Activated CD4-positive, alpha-beta T cell treated with anti-CD3 and anti-CD28 coated beads, Interleukin-2, amount 50 U/mL, for 48 hours (primary cell): ENCODE measurements around the gene OR10T2.
"Not testable (repeated sequence)": the region's sequence is repeated elsewhere in the genome, so short reads cannot be mapped to it uniquely, and the experiment has no call there.

Experiments used
- DNase-seq, 2 experiments: peaks; one replicate each; pipeline ENCODE4 v3.0.0-alpha.2; 2020

OR10T2 gene, protein sequence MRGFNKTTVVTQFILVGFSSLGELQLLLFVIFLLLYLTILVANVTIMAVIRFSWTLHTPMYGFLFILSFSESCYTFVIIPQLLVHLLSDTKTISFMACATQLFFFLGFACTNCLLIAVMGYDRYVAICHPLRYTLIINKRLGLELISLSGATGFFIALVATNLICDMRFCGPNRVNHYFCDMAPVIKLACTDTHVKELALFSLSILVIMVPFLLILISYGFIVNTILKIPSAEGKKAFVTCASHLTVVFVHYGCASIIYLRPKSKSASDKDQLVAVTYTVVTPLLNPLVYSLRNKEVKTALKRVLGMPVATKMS

DNA sequence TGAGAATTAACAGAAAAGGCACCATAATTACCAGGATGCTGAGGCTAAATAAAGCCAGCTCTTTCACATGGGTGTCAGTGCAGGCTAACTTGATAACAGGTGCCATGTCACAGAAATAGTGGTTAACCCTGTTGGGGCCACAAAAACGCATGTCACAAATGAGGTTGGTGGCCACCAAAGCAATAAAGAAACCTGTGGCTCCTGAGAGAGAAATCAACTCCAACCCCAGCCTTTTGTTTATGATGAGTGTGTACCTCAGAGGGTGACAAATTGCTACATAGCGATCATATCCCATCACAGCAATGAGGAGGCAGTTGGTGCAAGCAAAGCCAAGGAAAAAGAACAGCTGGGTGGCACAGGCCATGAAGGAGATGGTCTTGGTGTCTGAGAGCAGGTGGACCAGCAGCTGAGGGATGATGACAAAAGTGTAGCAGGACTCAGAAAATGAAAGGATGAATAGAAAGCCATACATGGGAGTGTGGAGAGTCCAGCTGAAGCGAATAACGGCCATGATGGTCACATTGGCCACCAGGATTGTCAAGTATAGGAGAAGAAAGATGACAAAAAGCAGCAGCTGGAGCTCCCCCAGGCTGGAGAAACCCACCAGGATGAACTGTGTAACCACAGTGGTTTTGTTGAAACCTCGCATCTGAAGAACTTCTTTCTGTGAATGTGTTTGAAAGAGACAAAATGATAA is at the start of gene OR10T2:
TSS of gene OR10T2 (minus strand) at position 649 of the 697 bp plus-strand sequence. CDS start at position 649, 0 bp downstream.
- DNase-seq = no peak

DNA sequence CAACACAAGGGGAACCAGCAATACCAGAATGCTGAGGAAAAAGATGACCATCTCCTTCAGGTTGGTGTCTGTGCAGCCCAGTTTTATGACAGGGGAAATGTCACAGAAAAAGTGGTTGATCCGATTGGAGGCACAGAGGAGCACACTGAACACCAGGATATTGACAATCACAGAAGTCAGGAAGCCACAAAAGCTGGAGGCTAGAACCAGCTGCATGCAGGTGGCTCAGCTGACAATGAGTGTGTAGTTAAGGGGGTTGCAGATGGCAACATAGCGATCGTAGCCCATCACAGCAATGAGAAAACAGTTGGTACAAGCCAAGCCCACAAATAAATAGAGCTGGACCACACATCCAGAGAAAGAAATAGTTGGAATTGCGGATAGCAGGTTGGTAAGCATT is 46.1 kb upstream of the OR10T2 start:
- no peak for DNase-seq

DNA sequence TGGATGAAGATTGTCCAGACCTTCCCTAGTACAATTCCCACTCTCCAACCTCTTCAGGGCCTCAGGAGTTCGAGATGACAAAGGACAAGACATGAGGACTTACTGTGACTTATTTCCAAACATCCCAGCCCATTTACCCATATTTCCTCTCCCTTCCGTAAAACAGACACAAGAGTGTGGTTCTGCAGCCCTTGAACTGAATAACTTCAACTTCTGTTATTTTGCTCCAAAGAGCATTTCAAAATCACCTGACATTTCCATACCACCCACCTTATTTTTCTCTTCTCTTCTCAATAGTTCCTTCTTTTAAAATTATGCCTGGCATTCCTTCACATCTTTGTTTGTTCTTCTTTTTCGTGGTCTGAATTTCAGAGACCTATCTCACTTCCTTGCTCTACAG is 35.5 kb upstream of the OR10T2 start:
- no peak for DNase-seq

DNA sequence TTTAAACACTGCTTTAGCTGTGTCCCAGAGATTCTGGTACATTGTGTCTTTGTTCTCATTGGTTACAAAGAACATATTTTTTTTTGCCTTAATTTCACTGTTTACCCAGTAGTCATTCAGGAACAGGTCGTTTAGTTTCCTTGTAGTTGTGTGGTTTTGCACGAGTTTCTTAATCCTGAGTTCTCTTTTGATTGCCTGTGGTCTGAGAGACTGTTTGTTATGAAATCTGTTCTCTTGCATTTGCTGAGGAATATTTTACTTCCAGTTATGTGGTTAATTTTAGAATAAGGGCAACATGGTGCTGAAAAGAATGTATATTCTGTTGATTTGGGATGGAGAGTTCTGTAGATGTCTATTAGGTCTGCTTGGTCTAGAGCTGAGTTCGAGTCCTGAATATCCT is 30.9 kb upstream of the OR10T2 start:
- DNase-seq = not testable (repeated sequence)

DNA sequence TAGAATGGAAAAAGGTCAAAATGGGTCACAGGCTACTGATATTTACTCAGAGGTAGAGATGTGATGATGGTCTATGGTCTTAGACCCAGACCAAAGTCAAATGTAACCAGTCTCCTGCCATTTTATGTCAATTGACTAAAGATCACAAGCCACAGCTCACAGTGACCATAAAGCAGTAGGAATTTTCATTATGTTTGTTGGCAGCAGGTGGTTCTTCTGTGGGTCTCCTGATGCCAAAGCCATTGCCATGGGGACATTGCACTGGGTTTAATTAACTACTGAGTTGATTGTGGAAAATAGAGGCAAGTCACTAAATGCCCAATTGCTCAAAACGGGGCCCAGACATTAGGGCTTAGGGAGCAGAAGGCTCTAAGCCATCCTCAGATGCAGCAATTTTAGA is 26.9 kb upstream of the OR10T2 start, which contains the start of gene OR10K2:
TSS of gene OR10K2 (minus strand) at position 101 of the 400 bp plus-strand sequence. CDS start 5,371 bp downstream, outside the sequence.
- no peak for DNase-seq

DNA sequence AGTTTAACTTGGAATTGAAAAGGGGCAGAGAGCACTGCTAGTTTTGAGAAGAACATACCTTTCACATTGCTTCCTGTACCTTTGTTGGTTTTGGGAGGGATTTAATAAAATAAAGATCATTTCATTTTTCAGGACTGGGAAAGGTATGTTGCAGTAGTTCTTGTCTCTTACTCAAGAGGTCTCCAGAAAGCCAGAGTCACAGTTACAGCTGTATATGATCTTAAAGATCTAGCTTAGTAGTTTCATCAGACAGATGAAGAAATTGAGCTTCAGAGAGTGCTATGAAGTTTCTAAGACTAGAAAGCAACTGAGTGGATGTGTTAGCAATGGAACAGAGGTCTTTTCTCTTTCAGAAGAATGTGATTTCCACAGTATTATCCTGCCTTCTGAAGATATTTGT is 25.8 kb upstream of the OR10T2 start:
- no peak for DNase-seq

DNA sequence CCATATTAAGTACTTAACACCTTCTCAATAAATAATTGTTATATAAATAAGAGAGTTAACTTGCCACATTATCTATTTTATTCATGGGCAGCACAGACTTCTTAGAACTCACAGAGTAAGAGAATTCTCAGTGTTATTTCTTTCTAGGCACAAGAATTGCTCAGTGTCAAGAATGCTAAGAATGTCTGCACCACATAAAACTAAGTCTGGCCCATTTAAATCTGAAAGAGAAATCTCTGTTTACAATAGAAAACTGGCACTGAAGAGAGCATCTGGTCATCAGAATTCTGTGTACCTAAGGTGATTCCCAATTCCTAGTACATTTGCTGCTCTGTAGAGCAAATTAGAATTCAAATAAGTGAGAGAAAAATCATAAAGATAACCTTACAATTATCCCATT is 22.9 kb upstream of the OR10T2 start:
- DNase-seq = no peak

DNA sequence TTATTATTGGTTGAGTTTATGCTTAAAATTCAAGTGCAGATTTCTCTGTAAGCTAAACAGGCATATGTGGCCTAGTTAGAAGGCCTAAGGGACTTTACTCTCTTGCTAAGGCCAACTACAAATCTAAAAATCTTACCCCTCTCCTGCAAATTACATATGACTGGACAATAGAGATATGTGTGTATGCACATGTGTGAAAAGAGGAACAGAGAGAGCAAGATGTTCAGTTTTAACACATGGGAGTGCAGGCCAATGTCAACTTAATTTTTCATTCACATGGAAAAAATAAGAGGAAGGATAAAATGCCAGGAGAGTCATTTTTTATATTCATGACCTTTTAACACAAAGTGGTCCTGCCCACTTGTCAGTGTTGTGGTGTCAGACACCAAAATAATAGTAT is 18.3 kb upstream of the OR10T2 start:
- no peak for DNase-seq

DNA sequence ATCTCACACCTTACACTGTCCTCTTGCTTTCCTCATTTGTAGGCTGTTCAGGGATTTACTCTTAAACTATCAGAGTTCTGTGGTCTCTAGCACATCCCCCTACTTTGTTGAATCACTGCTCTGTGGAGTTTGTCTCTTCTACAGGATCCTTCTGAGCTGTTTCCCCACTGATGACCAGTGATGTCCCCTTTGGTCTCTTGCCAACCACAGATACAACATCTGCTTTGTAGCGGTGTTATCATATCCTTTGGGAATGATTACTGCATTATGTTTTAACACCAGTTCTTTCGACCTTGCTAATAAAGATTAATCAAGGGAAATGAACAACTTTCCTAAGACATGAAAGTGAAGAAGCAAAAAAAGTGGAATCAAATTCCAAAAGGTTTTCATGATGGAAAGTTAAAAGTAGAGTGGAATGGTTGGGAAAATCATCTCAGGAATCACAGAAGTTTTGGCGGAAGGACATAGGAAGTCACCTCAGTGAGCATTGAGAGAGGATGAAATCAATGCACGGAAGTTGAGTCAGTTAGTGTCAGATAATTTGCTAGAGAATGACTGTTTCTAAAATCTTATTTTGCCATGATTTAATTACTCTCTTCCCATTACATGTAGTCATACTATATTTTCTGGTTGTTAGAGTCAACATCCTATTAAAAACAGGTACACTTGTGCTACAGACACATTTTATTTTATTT is 15.5 kb upstream of the OR10T2 start:
- DNase-seq = no peak

DNA sequence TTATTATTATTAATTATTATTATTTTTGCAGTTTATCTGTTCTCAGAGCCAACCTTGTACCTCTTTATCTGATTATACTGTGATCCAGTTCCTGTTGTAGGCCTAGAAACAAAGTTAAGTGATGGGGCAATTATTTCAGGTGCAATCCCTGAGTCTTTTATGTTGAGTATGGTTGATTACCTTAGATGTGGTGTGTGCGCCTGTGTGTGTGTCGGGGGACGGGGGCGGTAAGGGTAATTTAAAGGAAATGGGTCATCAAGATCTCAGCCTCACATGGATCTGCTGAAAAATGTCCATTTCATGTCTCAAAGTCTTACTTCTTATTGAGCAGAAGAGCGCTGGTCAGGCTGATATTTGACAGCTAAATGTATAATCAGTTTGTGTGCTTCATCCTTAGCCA is 7.8 kb upstream of the OR10T2 start:
- DNase-seq = no peak

DNA sequence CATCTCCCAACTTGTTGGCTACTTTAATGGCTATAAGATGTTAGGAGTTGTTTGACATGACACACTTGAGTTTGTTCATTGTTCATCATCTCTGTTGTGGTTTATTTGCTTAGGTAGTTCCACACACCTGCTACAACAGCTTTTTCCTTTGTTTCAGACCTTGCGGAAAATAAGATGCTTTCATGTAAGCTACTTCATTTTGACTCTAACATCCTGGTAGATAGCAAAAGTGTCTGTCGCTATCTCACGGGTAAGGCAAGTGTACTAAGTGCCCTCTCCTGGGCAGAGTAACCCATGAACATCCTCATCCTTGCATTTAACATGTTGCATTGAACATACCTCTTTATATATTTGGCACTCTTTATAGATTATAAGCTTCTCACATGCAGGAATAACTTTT is 1.6 kb upstream of the OR10T2 start:
- no peak for DNase-seq

DNA sequence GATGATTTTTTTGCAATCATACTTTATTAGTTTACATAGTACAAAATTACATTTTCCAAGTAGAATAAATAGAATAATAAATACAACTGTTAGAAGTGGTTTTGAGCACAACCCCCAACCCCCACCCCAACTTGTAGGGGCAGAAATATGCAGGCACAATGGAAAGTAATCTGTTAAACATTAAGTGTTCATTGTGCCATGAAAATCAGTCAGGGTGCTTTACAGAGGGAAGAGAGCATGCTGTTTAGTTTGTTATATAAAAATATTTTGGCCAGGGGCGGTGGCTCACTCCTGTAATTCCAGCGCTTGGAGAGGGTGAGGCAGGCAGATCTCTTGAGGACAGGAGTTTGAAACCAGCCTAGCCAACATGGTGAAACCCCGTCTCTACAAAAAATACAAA is 2.6 kb downstream of the OR10T2 start:
- no peak for DNase-seq

DNA sequence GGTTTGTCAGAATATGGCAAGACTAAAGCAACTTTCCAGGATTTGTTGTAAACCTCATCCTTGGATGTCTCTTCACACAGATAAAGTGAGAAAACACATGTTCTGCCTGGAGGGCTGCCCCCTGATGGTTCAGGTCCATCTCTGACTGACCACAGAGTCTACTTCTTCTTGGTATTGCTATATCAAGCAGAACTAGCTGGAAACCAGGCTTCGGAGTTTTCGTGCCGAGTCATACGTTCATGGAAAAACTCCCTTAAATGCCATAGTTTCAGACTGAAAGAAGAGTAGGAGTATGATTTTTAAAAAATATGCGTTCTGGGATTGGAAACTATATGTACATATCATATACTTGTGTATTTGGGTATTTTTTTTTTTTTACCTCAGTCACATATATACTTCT is 5.8 kb downstream of the OR10T2 start:
- no peak for DNase-seq

DNA sequence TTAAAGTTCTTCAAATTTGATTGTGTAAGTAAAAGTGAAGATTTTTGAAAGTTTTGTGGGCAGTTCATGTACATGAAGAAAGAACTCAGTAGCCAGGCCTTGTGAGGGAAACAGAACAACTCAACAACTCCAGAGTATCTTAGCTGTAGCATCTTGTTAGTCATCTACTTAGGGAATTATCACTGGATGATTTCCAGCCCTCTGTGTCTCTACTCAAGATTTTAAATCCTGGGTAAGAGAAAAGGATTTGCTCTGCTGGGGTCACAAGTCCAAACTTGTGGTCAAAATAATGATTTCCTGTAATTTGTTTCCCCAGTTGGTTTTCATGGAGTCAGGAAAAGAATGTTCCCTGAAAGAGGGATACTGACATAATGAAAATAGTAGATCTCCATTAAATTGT is 8.2 kb downstream of the OR10T2 start:
- no peak for DNase-seq

DNA sequence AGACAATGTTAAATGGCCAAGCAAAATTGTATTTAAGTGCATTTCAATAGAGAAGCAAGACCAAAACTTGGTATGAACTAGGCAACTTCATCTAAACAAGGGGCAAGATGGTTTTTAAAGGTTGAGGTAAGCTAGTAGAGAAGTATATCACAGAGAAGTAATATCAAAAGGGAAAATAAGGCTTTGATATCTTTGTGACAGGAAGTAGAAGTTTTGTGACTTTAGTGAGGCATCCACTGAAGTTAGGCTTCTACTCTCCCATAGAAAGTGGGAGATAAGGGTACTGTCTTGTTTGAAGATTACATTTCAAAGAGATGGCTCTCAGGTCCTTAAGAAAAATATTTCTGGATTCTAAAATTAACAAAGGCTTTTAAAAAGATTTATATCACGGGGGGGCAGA is 8.9 kb downstream of the OR10T2 start:
- no peak for DNase-seq

DNA sequence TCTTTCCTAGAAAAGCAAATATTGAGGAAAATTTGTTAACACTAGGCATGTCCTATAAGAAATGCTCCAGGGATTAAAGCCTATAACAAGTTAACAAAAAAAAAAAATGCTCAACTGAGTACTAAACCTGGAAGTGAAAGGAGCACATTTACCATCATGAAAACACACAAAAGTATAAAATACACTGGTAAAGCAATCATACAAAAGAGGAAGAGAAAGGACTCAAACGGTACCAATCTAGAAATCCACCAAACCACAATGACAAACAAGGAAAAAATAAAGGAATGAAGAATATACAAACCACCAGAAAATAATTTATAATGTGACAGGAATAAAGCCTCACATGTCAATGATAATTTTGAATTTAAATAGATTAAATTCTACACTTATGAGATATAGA is 24.4 kb downstream of the OR10T2 start:
- no peak for DNase-seq

DNA sequence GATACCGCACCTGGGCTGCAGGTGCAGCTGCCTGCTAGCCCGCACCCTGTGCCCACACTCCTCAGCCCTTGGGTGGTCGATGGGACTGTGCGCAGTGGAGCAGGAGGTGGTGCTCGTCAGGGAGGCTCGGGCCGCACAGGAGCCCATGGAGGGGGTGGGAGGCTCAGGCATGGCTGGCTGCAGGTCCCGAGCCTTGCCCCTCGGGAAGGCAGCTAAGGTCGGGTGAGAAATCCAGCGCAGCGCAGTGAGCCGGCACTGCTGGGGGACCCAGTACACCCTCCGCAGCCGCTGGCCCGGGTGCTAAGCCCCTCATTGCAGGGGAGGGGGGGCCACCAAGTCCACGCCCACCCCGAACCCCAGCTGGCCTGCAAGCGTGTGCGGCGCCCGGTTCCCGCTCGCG is 25.2 kb downstream of the OR10T2 start:
- DNase-seq = not testable (repeated sequence)

DNA sequence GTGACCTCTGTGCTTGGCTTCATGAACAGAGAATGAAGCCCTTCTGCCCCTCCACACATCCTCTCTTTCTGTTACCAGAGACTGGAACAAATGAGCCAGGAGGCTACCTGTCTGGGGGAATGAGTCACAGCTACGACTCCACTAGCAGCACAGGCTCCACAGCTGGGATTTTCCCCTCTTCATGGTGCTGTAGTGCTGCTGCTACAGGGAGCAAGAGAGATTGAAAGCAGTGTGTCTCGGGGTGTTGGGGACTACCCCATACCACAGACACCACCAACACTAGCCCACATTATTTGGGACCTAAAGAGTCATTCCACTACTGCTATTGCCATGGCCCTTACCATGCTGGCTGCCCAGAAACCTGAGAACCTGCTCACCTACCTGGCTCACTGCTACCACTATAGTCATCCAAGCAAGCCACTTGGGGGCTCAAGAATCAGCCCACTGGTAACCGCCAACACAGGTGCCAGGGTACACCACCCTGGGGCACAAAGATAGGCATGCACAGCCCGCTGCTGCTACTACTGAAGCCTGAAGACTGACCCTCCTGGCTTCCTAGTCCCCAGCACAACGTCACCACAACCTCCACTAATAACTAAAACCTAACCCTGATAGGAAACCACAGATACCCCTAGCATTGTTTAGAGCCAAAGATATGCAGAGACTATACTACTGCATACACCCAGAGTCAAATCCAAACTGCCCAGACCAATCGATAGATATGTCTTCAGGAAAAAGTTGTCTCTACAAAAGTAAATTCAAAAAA is 27.9 kb downstream of the OR10T2 start:
- peak; percentile 23 to 45 for DNase-seq

DNA sequence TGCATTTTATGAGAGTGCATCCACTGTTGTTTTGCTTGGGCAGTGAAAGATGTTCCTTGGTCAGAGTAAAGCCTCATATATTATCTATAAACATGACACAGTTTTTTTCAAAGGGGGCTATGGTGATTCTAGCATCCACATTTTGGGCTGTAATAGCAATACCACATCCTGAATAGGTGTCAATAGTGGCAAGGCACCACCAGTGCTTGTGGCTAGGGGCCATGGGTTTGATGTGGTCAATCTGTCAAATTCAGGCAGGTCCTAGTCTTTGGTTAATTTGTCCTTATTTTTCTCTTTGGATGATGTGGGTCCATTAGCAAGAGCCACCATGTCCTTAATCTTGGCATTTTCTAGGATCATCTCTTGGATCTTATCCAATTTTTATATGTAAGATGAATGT is 32.5 kb downstream of the OR10T2 start:
- no peak for DNase-seq

DNA sequence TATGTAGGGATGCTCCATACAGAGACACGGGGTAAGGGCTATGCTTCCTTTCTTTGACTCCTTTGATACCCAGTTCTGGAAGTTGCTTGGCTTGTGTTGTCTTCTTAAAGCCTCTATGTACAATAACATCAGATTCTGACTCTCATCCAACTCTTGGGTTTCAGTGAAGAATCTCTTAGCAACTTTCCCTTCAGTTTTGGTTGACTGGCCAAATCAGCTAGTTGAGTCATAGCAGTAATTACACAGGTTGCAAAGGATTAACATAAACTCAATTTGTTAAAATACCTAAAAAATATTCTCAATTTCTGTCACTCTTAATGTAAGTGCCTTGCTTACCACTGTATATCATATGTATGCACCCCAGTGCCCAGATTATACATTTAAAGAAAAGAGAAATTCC is 36.3 kb downstream of the OR10T2 start:
- no peak for DNase-seq

DNA sequence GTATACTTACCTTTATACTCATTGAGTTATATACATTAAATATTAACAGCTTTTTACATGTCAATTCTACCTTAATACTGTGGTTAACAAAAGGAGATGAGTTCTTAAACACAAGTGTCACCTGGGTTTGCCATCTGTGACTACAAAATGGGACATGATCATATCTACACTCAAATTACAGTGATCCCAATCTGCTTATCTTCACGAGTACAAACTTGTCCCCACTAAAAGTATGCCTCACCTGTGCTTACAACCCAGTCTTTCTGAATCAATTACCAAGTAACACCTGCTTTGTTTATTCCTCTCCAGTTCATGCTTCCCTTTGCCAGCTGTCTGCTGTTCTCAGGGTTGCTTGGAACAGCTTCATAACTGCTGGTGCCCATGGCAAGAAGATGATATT is 36.8 kb downstream of the OR10T2 start:
- no peak for DNase-seq

DNA sequence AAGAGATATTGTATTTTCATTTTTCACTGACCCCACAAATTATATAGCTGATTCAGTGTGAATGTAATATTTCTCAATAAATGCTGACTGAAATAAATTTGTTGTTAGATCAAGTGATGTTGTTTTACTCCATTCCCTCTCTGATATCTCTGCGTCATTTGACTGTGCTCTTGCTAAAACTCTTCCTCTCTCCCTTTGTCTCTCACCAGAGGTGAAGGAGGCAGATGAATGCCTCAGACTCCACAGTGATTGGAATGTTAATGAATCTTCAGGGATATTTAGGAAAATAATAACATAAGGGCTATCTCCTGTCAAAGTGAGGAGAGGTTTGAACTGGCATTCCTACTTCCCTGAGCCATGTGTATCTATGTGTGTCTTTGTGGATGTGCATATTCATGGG is 41.8 kb downstream of the OR10T2 start:
- DNase-seq = no peak

DNA sequence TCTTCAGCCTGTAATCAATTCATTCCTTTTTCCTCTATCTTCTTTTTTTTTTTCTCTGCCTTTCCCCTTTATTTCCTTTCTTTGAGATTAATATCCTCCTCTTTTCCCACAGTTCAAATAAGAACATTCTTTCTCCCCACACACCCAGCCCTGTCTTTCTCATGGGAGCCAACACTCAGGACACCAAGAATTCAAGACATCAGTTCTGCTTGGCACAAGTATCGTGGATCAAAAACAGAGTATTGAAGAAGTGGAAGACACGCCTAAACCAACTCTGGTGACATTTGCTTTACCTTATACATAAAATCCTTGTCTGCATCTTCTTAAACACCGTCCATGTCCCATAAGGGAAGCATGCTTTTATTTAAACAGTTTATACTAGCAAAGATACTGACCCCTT is 42.6 kb downstream of the OR10T2 start:
- no peak for DNase-seq
